HG03575 (cell line): ENCODE measurements around the gene OR1F1.
"Not testable (repeated sequence)": the region's sequence is repeated elsewhere in the genome, so short reads cannot be mapped to it uniquely, and the experiment has no call there.

Experiments
- ATAC-seq: cut with Tn5 transposase; IDR thresholded peaks from one replicate; pipeline ENCODE4 v1.9.1; 2021; ENCODE audit not compliant: unreplicated experiment, insufficient number of reproducible peaks, low FRiP score; ENCODE audit errors: extremely low read depth

The OR1F1 gene

GRCh38 chr16:3171181-3171854 lies 16.7 kb upstream of the OR1F1 start:
- no peak for ATAC-seq

- no peak for ATAC-seq
Observed at GRCh38 chr16:3171855-3172593, 16.0 kb upstream of the OR1F1 start.

- ATAC-seq, result no peak
Observed at GRCh38 chr16:3173892-3174617, 13.9 kb upstream of the OR1F1 start.

GRCh38 chr16:3174618-3175148 lies 13.3 kb upstream of the OR1F1 start:
- no peak for ATAC-seq

- ATAC-seq, result no peak
Observed at GRCh38 chr16:3175157-3176093, 12.6 kb upstream of the OR1F1 start.

- no peak for ATAC-seq
Observed at GRCh38 chr16:3179651-3180050, 8.4 kb upstream of the OR1F1 start.

- no peak for ATAC-seq
Observed at GRCh38 chr16:3180445-3180878, 7.5 kb upstream of the OR1F1 start.

- not testable (repeated sequence) for ATAC-seq
Observed at GRCh38 chr16:3182293-3182607, 5.8 kb upstream of the OR1F1 start.

- ATAC-seq, result no peak
Observed at GRCh38 chr16:3182608-3183444, 5.2 kb upstream of the OR1F1 start.

GRCh38 chr16:3183445-3184139 lies 4.4 kb upstream of the OR1F1 start:
- no peak for ATAC-seq

GRCh38 chr16:3186946-3187690 lies 886 bp upstream of the OR1F1 start:
- no peak for ATAC-seq

- no peak for ATAC-seq
Observed at GRCh38 chr16:3188675-3188924, 596 bp downstream of the OR1F1 start.

- ATAC-seq, result no peak
Observed at GRCh38 chr16:3188925-3189825, 1.2 kb downstream of the OR1F1 start.

- no peak for ATAC-seq
Observed at GRCh38 chr16:3189869-3190268, 1.9 kb downstream of the OR1F1 start.

GRCh38 chr16:3190949-3191353 lies 2.9 kb downstream of the OR1F1 start:
- ATAC-seq, result no peak

GRCh38 chr16:3192476-3193019 lies 4.5 kb downstream of the OR1F1 start:
- ATAC-seq, result no peak
